Activated CD8-positive, alpha-beta memory T cell treated with anti-CD3 and anti-CD28 coated beads for 36 hours (primary cell): ENCODE measurements around the gene MALAT1. TPM values are rescaled to one million over a fixed set of nuclear protein-coding genes. Genes with fewer than 3 reads are reported as not detected.
"Not testable (repeated sequence)": the region's sequence is repeated elsewhere in the genome, so short reads cannot be mapped to it uniquely, and the experiment has no call there.

Experiments used
- CTCF ChIA-PET: fragments of 350-600 bp; sonication (Branson Sonifier 250); formaldehyde crosslinking; loops from one replicate; lab custom pipeline; 2021; ENCODE audit warnings: antibody characterized with exemption; lab: Charles Lee
- POLR2A ChIA-PET: fragments of 350-600 bp; sonication (Branson Sonifier 250); formaldehyde crosslinking; loops from one replicate; lab custom pipeline; 2021; ENCODE audit warnings: antibody characterized with exemption; lab: Charles Lee
- total RNA-seq, 2 experiments: library from RNA; stranded (reverse); gene quantifications; one replicate each; pipeline ENCODE4 v1.2.3, GENCODE V29; 2021

MALAT1 gene
- total RNA-seq: 1,000 to 10,000 TPM; 3,032 to 3,074 TPM

GRCh38 chr11:65498977-65499712 is at the start of gene MALAT1:
Gene MALAT1 (plus strand): TSS chr11:65499045.
- ChIA-PET CTCF (interaction anchor here (0.6 to 22.9 kb wide), 9 partner anchors 10 to 112 kb away, joined by 3 to 423 read pairs (median 3); partner anchors contain the start of genes FRMD8 and NEAT1), POLR2A (interaction anchor here (0.6 to 16.1 kb wide), 19 partner anchors 9 to 237 kb away, joined by 3 to 2088 read pairs (median 5); partner anchors contain the start of genes FAM89B, FRMD8, NEAT1 and POLA2)

- POLR2A ChIA-PET, CTCF ChIA-PET: not testable (repeated sequence)
These were observed 47.5 kb upstream of the MALAT1 start for GRCh38 chr11:65451301-65451700.

GRCh38 chr11:65452259-65452658 is 46.6 kb upstream of the MALAT1 start:
- POLR2A ChIA-PET, CTCF ChIA-PET: not testable (repeated sequence)

- CTCF ChIA-PET: interaction anchor here (0.7 to 1.5 kb wide), 3 partner anchors 19 to 71 kb away, joined by 3 read pairs; no protein-coding TSS in a partner anchor
- POLR2A ChIA-PET: no interaction called here
These were observed 45.9 kb upstream of the MALAT1 start for GRCh38 chr11:65452806-65453490.

GRCh38 chr11:65454311-65454695 is 44.5 kb upstream of the MALAT1 start:
- ChIA-PET POLR2A (interaction anchor here (1.1 kb wide), 1 partner anchor 283 kb away, joined by 3 read pairs; no protein-coding TSS in a partner anchor), CTCF (no interaction called here)

GRCh38 chr11:65454696-65455456 is 44.0 kb upstream of the MALAT1 start:
- ChIA-PET POLR2A (interaction anchor here (0.5 to 1.5 kb wide), 5 partner anchors 17 to 283 kb away, joined by 3 to 7 read pairs (median 3); no protein-coding TSS in a partner anchor), CTCF (interaction anchor here (1.0 to 1.4 kb wide), 3 partner anchors 8 to 18 kb away, joined by 3 to 5 read pairs (median 4); no protein-coding TSS in a partner anchor)

GRCh38 chr11:65456418-65456817 is 42.4 kb upstream of the MALAT1 start:
- ChIA-PET POLR2A (no interaction called here), CTCF (interaction anchor here (0.7 to 1.4 kb wide), 4 partner anchors 15 to 55 kb away, joined by 3 to 5 read pairs (median 4); no protein-coding TSS in a partner anchor)

GRCh38 chr11:65459552-65459951 is 39.3 kb upstream of the MALAT1 start:
- POLR2A ChIA-PET: interaction anchor here (1.3 kb wide), 1 partner anchor 9 kb away, joined by 4 read pairs; no protein-coding TSS in a partner anchor

GRCh38 chr11:65465471-65465870 is 33.4 kb upstream of the MALAT1 start:
- CTCF ChIA-PET: interaction anchor here (0.6 kb wide), 1 partner anchor 133 kb away, joined by 4 read pairs; no protein-coding TSS in a partner anchor
- POLR2A ChIA-PET: not testable (repeated sequence)

More at GRCh38 chr11:65459552-65459951, 39.3 kb upstream of the MALAT1 start:
- CTCF ChIA-PET: interaction anchor here (0.6 to 1.4 kb wide), 2 partner anchors 52 to 102 kb away, joined by 3 read pairs; no protein-coding TSS in a partner anchor

GRCh38 chr11:65467306-65467705 is 31.5 kb upstream of the MALAT1 start:
- CTCF ChIA-PET: not testable (repeated sequence)
- POLR2A ChIA-PET: interaction anchor here (0.6 kb wide), 1 partner anchor 84 kb away, joined by 9 read pairs; no protein-coding TSS in a partner anchor

- ChIA-PET POLR2A (interaction anchor here (0.6 to 0.9 kb wide), 3 partner anchors 9 to 37 kb away, joined by 3 to 4 read pairs (median 3); no protein-coding TSS in a partner anchor), CTCF (interaction anchor here (0.6 to 1.6 kb wide), 12 partner anchors 22 to 320 kb away, joined by 3 to 5 read pairs (median 3); partner anchors contain the start of gene MALAT1)
These were observed 29.9 kb upstream of the MALAT1 start for GRCh38 chr11:65468874-65469333.

GRCh38 chr11:65470433-65471049 is 28.3 kb upstream of the MALAT1 start:
- CTCF ChIA-PET: interaction anchor here (0.6 to 1.5 kb wide), 5 partner anchors 9 to 151 kb away, joined by 3 to 7 read pairs (median 3); no protein-coding TSS in a partner anchor
- POLR2A ChIA-PET: interaction anchor here (2.2 kb wide), 1 partner anchor 37 kb away, joined by 26 read pairs; no protein-coding TSS in a partner anchor

- POLR2A ChIA-PET: interaction anchor here (0.5 to 2.3 kb wide), 13 partner anchors 16 to 210 kb away, joined by 3 to 67 read pairs (median 7); partner anchors contain the start of genes MALAT1, NEAT1 and POLA2
These were observed 27.4 kb upstream of the MALAT1 start for GRCh38 chr11:65471447-65471891.

GRCh38 chr11:65472588-65473277 is 26.1 kb upstream of the MALAT1 start:
- ChIA-PET POLR2A (interaction anchor here (1.0 to 2.3 kb wide), 9 partner anchors 17 to 56 kb away, joined by 6 to 67 read pairs (median 11); partner anchors contain the start of genes MALAT1 and NEAT1), CTCF (interaction anchor here (0.6 to 1.6 kb wide), 9 partner anchors 15 to 91 kb away, joined by 3 to 5 read pairs (median 3); partner anchors contain the start of genes MALAT1 and SLC25A45)

More at GRCh38 chr11:65471447-65471891, 27.4 kb upstream of the MALAT1 start:
- CTCF ChIA-PET: interaction anchor here (0.7 to 1.6 kb wide), 15 partner anchors 10 to 151 kb away, joined by 3 to 7 read pairs (median 3); partner anchors contain the start of gene SLC25A45

- CTCF ChIA-PET: interaction anchor here (0.7 kb wide), 1 partner anchor 26 kb away, joined by 3 read pairs; the partner anchor contains the start of gene MALAT1
These were observed 25.5 kb upstream of the MALAT1 start for GRCh38 chr11:65473278-65473860.

GRCh38 chr11:65474864-65475263 is 24.0 kb upstream of the MALAT1 start:
- ChIA-PET CTCF (interaction anchor here (0.7 kb wide), 1 partner anchor 16 kb away, joined by 3 read pairs; no protein-coding TSS in a partner anchor), POLR2A (interaction anchor here (4.5 to 6.2 kb wide), 3 partner anchors 23 to 55 kb away, joined by 39 to 133 read pairs (median 42); partner anchors contain the start of genes MALAT1 and NEAT1)

More at GRCh38 chr11:65473278-65473860, 25.5 kb upstream of the MALAT1 start:
- POLR2A ChIA-PET: interaction anchor here (0.6 to 2.3 kb wide), 4 partner anchors 20 to 141 kb away, joined by 3 to 67 read pairs (median 17); partner anchors contain the start of genes MALAT1 and NEAT1
